NCI-H1092 treated with DMSO at 0.1 percent for 48 hours (cell line): ENCODE measurements around the gene PLPP3.

Experiments used
- DNase-seq: peaks from one replicate; lab custom pipeline; 2025; lab: John Stamatoyannopoulos, UW

Gene PLPP3

DNA sequence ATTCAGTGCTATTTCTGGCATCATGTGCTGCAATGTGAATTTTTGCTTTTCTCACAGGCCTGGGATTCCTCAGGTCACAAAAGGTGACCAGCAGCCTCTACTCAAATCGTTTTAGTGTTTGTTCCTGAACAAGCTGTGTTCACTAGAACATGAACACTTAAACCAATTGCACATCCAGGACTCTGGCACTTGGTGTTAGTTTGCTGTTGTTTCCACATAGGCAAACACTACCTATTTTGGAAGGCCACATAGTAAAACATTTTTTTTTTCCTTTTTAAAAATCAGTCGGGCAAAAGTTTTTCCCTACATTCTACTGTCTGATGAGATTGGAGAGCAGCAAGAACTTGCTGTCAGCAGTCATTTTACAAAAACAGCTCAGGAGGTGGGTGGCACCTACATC lies 83.2 kb downstream of the PLPP3 start:
- DNase-seq: no peak

DNA sequence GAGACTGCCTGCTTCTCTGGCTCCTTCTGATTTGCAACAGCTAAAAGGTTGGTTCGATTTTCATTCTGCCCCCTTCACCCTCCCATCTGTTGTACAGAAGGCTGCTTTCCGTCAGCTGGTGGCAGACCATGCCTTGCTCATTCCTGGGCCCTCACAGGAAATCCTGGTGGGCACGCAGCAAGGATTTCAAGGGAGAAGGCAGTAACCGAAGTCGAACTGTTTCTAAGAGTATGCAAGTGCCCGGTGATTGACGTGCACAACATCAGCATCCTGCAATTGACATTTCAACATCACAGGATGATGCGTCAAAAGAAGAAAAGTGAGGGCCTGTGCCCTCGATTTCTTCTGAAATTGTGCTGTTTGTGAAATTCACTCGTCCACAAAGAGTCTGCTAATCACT lies 83.8 kb downstream of the PLPP3 start:
- DNase-seq: no peak

DNA sequence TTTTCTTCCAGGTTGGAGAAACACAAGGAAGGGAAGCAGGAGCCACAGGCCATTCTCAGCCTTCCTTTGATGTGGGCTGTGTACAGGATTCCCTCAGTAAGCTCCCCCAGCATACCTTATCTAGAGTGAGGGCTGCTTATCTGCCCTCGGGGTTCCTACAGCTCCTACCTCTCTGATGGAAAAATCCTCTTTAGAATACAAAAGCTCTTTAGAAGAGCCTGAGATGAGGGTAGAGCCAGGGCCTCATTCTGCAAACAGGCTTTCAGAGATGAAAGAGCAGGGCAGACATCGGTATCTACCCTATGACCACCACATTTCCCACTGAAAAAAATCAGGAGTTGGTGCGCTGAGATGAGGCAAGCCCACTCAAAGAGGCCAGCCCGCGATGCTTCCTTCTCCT lies 85.1 kb downstream of the PLPP3 start:
- DNase-seq: no peak

DNA sequence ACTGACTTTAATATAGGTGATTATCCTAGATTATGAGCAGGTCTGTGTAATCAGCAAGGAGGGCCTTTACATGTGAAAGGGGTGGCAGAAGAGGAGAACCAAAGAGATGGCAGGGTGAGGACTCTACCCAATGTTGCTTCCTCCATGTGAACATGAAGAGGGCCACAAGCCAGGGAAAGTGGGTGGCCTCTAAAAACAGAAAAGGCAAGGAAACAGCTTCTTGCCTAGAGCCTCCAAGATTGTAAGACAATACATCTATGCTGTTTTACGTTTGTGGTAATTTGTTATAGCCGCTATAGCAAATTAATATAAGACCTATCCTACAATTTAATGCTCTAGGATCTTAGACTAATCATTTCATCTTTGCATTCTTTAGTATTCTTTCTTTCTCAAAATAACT lies 85.5 kb downstream of the PLPP3 start:
- DNase-seq: no peak

DNA sequence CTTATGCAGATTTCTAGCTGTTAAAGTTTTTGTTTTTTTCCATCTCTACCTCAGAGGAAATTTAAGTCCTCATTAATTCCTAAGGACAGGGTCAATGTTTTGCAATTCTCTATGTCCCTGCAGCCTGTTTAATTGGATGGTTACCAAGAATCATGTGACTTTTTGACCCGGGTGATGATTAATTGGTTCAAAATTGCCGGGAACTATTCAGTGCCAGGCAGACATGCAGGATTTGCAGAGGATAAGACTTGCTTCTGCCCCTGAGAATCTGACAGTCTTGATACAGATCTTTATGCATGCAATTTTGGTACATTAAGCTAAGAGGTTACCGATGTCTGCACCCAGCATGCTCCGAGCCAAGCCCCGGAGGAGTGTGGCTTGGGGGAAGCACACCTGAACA lies 87.9 kb downstream of the PLPP3 start:
- DNase-seq: no peak

DNA sequence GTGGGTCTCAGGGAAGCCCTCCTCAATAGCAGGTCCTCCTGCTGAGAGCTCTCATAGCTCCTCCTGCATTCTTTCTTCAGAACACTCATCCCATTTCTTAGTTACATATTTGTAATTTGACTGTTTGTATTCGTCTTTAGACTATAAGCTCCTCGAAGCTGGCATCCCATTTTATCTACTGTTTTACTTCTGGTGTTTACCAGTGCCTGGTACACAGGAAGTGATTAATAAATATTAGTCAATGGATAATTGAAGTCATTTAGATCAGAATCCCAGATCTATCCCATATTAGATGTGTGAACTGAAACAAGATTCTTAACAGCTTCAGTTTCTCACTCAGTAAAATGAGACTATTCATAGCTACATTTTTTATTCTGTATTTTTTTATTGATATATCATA lies 88.7 kb downstream of the PLPP3 start:
- no peak for DNase-seq

DNA sequence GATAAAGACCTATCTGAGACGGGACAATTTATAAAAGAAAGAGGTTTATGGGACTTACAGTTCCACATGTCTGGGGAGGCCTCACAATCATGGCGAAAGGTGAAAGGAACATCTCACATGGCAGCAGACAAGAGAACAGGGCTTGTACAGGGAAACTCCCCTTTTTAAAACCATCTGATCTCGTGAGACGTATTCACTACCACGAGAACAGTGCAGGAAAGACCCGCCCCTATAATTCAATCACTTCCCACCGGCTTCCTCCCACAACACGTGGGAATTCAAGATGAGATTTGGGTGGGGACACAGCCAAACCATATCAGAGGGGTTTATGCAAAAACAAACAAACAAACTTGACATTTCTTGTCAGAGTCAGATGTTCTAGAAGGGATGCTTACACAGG lies 89.7 kb downstream of the PLPP3 start:
- no peak for DNase-seq

DNA sequence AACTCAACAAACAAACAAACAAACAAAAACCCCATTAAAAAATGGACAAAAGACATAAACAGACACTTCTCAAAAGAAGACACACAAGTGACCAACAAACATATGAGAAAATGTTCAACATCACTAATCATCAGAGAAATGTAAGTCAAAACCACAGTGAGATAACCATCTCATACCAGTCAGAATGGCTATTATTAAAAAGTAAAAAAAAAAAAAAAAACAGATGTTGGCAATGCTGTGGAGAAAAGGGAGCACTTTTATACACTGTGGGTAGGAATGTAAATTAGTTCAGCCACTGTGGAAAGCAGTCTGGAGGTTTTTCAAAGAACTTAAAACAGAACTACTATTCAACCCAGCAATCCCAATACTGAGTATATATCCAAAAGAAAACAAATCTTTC lies 94.7 kb downstream of the PLPP3 start:
- no peak for DNase-seq

DNA sequence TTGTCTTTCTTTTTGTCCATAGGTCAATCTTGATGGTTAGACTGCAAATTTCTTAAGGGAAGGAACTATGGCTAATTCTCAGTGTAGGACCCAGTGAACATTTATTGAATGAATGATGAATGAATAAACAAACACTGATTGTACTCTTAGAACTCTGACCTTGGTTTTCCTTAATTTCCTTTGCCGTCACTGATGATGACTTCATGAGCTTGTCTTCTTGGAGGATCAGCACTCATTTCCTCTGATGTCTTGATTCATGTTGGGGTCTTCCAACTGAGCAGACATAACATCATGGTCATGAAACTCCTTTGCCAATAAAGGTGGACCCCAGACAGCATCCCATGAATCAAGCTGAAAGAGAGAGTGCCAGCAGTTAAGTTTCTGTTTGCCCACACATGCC lies 96.3 kb downstream of the PLPP3 start:
- no peak for DNase-seq

DNA sequence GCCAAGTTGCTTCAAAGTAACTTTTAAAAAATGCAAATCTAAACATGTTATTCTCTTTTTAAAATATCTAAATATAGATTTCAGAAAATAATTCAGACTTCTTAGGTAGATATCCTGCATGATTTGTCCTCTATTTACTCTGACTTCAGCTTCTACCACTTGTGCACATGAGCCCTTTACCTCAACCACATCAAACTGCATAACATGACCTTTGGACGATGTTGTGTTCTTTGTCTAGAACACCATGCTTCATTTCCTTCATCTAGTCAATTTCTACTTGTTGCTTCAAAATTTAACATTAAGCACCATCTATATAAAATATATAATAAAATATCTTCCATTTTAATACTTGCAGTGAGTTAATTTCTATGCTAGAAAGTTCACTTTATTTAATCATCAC lies 96.9 kb downstream of the PLPP3 start:
- no peak for DNase-seq

DNA sequence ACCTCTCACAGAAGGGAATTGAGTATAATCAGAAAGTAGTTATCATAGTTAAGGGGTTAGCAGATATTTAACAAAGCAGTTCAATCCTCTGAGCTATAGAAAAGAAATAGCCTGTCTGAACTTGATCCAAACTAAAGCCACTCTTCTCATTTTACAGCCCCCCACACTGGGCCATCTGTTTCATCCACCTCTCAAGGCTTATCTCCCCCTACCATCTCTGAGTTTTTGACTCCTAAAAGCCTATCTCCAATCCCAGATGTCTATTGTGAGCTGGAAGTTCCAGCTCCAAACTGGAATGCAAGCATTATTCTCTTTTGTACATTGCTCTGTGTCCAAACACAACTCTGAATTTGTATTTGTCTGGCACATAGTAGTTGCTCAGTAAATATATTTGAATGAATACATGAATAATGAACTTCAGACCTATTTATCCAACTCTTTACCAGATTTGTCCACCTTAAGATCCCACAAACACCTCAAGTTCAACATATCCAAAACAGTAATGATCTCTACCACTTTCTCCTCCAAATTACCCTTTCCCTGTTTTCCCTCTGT lies 98.1 kb downstream of the PLPP3 start:
- no peak for DNase-seq

DNA sequence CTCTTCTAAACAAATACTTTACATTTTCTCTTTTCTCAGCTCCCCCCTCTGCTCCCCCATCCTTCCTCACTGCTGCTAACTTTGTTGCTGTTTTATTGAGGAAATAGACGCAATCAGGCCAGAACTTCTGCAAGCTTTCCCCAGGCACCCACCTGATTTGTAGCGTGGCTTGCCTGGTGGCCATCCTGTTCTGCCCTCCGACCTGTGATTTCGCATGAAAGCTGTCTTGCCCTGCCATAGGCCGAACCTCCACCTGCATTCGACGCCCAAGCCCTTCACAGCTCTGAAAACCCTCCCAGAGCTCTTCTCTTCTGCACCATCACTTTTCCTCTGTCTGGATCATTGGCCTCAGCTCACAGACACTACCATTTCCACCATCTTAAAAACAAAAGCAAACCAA lies 100.6 kb downstream of the PLPP3 start:
- DNase-seq: no peak

DNA sequence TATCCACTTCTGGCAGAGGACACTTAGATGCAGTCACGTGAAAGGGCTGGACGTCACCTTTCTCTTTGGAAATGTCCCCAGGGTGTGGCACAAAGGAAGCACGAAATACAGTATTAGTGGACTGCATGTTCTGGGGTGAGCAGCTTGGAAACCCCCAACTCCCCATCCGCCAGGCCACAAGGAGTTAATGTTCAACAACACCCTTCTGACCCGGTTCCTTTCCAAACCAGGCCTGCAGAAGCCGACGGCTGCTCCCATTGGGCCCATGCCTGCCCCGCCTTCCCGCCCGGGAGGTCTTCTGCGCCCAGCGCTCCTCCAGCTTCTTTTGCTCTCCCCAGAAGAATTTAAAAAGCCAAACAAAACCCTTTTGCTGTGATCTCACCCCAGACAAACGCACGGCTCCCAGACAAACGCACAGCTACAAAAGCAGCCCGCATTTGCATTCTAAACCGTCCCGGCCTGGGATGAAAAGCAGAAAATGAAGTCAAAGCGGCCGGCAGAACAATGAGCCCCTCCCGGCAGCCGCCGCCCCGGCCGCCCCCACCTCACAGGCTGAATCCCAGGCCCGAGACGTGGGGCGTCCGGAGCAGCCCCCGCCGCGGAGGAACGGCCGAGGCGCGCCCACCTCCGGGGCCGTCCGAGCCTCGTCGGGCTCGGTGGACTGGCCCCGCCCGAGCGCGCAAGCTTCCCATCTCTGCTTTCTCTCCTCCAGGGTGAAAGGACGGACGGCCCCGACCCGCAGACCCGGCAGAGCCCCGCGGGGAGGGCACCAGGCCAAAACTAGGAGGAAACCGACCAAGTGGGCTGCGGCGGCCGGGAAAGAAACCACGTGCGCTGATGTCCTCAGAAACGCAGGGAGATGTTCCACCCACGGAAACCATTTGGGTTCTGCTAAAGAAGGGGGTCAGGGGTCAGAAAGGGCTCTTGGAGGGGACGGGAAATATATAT lies 101.9 kb downstream of the PLPP3 start:
- no peak for DNase-seq

DNA sequence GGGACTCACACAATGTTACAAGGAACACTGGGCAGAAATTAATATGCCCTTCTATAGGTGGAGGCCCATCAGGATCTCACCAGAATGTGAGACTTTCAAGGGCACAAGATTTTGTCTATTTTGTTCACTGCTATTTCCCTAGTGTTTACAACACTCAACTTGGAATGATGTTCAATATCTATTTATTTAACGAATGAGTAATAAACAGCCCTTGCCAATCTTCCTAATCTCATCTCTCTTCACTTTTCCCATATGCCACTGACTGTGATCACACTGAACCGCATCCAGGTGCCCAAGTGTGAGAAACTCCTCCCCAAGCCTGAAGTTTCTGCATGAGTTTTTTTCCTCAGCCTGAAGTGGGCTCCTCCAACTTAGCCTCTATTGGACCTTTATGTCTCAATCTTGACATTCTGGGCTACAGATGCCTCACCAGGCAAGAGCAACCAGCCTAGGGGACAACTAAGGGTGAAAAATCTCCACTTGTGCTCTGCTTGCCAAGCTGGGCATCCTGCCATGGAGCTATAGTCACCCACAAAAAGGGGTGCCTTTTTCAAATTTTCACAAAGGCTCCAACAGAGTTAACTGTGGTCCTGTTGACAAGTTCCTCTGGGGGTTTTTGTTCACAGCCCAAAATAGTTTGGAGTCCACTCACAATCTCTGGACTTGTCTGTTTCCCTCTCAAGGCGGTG lies 105.6 kb downstream of the PLPP3 start:
- DNase-seq: no peak

DNA sequence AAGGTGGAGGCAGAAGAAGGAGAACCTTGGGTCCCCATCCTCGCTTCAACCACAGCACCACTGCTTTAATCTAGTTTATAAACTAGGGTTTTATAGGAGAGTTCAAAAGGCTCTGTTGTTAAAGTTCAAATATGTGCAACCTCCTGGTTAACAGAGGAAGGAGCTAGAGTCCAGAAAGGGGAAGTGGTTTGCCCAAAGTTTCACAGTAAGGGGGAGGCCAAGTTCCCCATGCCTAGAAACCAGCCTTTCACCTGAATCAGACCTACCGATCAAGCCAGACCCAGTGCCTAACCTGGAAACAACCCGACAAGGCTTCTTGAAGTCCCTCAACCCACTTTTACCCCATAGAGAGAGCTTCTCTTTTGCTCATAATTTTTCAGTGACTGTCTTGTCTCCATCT lies 106.5 kb downstream of the PLPP3 start:
- no peak for DNase-seq

DNA sequence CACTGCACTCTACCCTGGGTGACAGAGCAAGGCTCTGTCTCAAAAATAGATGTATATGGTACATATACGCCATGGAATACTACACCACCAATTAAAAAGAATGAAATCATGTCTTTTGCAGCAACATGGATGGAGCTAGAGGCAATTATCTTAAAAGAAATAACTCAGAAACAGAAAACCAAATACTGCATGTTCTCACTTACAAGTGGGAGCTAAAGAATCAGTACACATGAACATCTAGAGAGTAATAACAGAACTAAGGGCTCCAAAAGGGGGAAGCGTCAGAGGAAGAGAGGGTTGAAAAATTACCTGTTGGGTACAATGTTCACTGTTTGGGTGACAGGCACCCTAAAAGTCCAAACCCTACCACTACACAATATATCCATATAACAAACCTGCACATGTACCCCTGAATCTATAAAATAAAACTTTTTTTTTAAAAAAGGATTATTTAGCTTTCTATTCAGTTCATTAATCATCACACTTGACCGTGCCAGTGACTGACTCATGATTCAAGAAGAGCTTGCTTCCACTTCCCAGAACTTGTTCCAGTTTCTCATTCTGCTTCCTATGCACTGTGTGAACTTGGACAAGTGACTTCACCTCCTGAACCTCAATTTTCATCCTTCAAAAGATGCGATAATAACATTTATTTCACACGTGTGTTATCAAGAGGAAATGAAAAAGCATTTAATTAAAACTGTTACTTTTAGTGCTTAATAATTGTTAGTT lies 109.6 kb downstream of the PLPP3 start:
- no peak for DNase-seq

DNA sequence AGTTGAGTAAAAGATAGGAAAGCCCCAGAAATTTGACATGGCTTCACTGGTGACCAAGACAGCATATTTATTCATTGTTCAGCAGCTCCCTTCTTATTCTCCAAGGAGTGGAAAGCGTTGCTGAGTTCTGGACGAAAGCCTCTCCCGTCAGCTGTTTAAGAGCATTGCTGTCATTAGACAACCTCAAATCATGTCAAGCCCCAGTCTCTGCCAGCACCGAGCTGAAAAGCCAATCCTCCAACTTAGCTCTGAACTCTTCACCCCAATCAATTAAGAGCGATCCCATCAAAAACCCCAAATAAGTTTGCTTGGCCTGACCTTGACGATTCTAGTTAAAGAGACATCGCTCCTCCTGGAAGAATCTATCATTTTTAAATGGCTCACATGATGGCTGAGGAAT lies 110.8 kb downstream of the PLPP3 start:
- no peak for DNase-seq

DNA sequence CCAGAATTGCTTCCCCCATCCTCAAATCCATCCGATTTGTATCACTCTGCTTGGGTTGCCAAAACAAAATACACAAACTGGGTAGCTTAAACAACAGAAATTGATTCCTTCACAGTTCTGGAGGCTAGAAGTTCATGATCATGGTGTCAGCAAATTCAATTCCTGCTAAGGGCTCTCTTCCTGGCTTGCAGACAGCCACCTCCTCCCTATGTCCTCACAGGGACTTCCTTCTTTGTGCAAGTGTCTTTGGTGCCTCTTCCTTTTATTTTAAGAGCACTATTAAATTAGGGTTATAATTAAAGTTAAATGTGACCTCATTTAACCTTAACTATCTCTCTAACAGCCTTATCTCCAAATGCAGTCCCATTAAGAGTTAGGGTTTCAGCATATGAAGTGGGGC lies 112.8 kb downstream of the PLPP3 start:
- DNase-seq: no peak

DNA sequence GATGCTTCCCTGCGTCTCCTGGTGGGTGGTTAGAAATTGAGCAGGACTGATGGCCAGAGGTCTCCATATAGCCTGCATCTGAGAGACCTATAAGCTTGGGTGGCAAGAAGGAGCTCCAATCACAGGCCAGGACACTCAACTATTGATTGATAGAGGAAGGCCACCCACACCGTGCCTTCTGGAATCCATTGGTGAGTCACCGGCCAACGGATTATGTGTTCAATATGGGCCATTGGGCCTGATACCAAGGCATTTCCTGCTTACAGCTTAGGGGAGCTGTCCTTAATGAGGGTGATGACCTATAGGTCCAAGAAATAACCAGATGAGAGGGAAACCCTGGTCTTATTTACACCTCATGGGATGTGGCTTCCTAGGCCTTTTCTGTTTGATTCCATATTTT lies 115.1 kb downstream of the PLPP3 start:
- no peak for DNase-seq

DNA sequence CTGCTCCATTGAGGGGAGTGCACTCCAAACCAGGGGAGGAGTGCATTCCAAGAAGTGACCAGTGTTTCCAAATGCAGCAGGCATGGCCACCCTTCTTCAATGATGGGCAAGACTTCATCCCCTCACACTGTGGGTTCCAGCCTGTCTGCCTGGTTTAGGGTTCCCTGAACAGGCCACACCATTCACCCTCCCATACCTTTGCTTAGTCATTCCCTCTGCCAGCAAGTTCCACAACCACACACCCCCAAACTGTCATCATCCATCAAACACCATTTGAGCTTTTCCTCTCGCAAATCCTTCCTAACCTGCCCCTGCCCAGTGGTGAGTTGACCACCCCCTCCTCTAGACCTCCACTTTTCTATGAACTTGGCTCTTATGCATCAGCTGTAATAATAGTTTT lies 116.0 kb downstream of the PLPP3 start:
- DNase-seq: no peak

DNA sequence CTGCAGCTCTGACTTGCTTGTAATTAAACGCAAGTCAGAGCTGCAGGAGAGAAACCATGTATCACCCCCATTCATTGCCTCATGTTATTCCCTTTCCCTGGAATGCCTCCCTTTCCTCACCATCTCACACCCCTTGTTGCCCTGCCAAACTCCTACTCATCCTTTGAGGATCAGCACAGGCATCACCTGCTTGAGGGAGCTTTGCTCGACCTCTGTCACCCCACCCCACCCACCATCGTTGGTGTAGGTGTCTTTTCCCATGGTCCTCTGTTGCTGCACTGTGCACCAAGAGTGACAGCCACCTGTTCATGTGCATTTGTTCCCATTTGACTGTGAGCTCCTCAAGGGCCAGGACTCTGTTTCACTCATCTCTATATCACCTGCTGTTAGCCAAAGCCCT lies 117.2 kb downstream of the PLPP3 start:
- DNase-seq: no peak
